SKM-1 treated with dmso at 0.1 percent for 144 hours (cell line): Measurements from ENCODE around the gene NLGN1.

ENCODE experiments used
- DNase-seq: peaks from one replicate; lab custom pipeline; 2025; ENCODE audit not compliant: unreplicated experiment; lab: John Stamatoyannopoulos, UW

NLGN1 gene

GRCh38 chr3:174058804-174059203 is 661.3 kb downstream of the NLGN1 start:
- DNase-seq: no peak

- DNase-seq: no peak
Measured at GRCh38 chr3:174060431-174060830, 662.9 kb downstream of the NLGN1 start.

GRCh38 chr3:174061162-174061561 is 663.6 kb downstream of the NLGN1 start:
- no peak for DNase-seq

GRCh38 chr3:174061731-174062130 is 664.2 kb downstream of the NLGN1 start:
- DNase-seq: no peak

- DNase-seq: no peak
Measured at GRCh38 chr3:174062923-174063322, 665.4 kb downstream of the NLGN1 start.

DNA sequence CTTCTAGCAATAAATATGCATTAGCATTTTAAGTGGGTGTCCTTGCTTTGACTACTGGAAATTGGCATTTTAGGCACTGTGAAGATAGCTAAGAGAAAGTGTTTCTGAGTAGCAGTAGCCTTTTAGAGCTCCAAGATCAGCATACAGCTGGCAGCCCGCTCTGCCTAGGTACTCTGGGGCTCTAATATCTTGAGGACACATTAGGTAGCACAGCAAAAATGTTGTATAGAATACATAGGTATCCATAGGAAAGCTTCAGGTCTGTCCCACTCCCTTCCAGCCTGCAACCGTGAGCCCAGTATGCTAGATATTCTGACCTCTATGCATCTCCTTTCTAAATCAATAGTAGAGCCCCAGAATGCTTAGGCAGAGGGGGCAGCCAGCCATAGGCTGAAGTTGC is 670.5 kb downstream of the NLGN1 start:
- DNase-seq: no peak

- DNase-seq: no peak
Measured at GRCh38 chr3:174072675-174073074, 675.1 kb downstream of the NLGN1 start.

GRCh38 chr3:174083706-174084105 is 686.2 kb downstream of the NLGN1 start:
- DNase-seq: no peak

DNA sequence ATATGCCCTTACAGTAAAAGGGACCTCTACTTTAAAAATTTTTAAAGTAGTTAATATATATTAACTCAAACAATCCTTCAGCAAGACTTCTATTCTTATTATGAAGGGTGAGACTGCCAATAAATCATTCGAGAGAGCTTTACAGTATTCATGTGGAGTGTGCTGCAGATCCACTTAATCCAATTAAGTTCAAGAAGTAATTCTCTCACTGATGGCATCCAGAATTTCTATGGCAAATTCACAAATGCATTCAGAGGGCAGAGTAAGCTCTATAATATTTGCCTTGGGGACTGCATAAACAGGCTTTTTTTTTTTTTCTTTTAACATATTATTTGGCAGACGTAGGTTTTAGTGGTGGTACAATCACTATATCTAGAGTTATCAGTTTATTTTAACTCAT is 692.0 kb downstream of the NLGN1 start:
- no peak for DNase-seq

DNA sequence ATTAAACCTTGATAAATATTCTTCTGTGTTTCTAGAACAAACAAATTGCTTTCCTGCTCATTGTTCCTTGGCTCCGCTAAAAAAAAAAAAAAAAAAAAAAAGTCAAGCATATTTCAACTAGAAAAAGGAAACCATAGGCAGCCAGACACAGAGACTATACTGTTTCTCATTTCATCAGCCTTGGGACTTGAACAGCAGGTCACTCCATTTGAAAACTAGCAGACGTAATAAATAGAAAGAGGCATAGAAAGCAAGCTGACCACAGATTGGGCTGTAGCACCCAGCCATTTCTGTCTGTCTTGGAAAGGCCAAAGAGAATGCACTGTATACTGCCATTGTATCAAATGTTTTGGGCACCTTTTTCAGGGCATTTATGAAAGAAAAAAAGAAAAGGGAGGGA is 697.1 kb downstream of the NLGN1 start:
- DNase-seq: no peak

- DNase-seq: no peak
Measured at GRCh38 chr3:174097686-174098085, 700.1 kb downstream of the NLGN1 start.

GRCh38 chr3:174098746-174099145 is 701.2 kb downstream of the NLGN1 start:
- no peak for DNase-seq

DNA sequence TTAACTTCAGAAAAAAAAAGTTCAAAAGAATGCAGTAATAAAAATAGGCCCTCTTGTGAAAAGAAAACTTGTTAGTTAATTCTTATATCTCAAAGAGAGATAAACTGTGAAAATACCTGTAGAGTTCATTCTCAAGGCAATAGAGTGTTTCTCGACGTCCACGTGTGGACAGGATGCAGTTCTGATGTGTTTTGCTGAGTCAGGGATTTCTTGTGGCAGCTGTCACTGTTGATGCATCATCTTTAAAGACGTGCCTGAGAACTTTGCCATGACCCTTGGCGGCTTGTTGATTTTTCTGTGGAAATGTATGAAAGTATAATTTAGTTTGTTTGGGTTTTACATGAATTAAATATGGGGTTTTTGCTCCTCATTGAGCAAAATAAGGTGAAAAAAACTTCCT is 702.2 kb downstream of the NLGN1 start:
- DNase-seq: no peak

DNA sequence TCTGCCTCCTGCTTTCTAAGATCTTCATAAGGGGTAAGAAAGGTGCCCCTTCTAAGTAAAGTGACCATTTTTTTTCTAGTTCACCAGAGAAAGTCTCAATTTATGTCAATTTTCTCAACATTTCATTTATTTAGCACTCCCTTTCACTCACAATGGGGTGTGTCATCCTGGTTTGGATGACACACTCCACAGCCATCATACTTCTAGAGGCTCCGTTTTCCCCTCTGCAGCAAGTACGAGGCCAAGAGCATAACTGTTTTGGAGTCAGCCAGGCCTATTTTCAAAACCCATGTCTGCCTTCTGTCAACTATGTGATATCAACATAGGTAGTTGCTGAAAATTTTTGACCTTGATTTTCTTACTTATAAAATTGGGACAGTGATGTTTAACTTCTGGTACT is 703.2 kb downstream of the NLGN1 start:
- no peak for DNase-seq

DNA sequence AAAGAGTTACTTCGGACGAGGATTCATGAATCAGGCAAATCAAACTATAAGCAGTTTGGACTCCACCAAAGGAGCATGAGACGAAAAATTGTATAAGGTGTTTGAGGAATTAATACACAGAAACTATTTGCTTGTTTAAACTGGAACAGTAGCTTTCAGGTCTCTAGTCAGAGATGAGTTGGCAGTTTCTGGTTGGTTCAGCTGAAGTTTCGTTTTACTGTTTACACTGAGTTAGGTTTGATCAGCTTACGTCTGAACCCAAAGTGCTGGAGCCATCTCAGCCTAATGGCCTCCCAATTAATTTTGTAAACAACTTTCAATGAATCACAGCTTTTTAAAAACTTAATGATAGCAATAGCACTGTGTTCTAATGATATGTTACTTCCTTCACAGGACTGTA is 703.7 kb downstream of the NLGN1 start:
- DNase-seq: no peak

DNA sequence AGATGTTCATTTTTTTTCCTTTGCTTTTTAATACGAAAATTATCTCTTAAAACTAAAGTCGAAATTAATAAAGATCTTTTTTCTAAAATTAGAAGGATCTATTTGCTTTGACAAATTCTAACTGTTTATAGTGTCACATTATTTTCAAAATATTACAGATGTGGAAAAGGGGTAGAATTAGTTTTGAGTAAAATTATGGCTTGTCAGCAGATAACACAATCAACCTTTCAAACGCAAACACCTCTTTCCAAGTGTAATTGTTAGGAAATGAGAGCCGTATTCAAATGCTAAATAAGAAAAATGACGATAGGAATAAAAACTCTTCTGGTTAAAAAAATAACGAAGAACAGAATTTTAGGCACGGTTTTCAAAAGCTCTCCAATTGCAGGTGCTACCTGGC is 704.7 kb downstream of the NLGN1 start:
- no peak for DNase-seq

DNA sequence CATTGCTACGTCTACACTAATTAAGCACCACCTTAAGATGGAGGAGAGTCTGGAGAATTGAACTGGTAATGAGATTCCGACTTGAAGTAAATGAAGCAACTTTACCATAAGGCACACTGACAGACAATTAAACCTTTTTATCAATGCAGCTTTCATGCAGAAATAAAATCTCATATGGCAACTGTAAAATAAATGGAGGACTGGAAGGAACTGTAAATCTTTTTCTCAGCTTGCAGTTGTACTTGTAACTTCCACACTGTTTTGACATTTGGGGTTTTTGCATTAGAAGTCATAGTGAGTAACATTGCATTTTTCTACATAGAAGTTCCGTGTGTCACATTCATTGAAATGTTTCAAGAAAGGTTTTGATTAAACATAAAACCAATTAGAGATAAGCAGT is 705.3 kb downstream of the NLGN1 start:
- DNase-seq: no peak

DNA sequence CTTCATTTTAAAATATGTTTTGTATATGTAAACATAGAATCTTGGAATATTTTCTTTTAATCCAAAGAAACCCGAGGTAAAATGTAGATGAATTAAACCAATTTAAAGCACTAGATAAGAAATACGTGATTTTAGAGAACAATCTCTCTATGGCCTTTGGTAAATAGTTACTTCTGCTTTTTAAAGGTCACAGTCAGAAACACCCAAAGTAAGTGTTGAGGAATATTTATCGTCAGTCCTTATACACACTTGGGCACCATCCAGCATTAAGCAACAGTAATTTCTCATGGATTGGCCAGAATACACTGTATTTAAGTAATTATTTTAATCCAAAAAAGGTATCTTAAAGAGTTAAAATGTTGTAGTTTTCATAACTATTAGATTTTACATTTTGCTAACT is 713.2 kb downstream of the NLGN1 start:
- DNase-seq: peak; percentile 17

DNA sequence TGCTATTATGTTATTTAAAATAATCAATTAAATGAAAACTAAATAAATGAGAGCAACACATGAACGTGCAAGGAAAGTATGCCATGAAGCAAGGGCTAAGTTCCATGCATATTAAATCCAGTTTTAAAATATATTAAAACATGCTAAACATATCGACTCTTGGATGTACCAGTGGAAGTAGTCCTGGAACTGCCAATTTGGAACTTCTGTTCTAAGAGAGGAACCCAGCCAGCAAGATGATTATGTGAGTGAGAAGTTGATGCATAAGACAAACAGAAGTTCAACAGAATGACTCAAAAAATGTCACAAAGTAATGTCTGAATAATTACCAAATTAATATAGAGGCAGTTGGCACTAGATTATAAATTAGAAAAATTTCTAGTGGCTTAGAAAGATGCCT is 714.2 kb downstream of the NLGN1 start:
- DNase-seq: no peak

DNA sequence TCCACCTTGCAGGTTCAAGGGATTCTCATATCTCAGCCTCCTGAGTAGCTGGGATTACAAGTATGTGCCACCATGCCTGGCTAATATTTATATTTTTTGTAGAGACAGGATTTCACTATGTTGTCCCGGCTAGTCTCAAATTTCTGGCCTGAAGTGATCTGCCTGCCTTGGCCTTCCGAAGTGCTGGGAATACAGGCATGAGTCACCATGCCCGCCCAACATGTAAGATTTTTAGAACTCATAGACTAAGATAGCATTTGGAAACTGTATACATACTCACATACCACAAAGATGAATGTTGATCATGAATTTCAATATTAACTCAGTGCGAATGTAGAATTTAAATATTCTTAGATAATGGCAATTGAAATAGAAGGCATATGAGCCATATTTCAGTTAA is 718.9 kb downstream of the NLGN1 start:
- DNase-seq: no peak

GRCh38 chr3:174120997-174121396 is 723.5 kb downstream of the NLGN1 start:
- DNase-seq: no peak

DNA sequence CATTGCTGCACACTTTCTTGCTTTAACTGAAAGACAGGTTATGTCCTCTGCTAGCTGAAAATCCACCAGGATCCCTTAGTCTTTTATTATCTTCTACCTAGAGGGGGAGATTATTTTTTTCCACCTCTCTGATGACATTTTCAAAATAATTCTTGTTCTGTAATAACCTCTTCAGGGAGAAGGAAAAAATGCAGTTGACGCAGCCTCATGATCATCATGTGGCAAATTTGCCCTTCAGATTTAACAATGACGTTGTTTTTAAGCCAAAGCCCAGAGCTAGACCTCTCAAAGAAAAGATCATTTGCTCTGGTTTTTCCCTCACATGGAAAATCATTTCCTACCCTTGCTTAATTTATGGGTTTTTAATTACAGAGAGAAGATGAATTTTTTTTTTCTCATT is 724.9 kb downstream of the NLGN1 start:
- no peak for DNase-seq

GRCh38 chr3:174125267-174125824 is 727.8 kb downstream of the NLGN1 start:
- DNase-seq: peak; percentile 4
